Activated CD4-positive, alpha-beta T cell treated with anti-CD3 and anti-CD28 coated beads, Interleukin-2, amount 50 U/mL, for 24 hours (primary cell): ENCODE measurements around the gene HSD11B1L.
"Not testable (repeated sequence)": the region's sequence is repeated elsewhere in the genome, so short reads cannot be mapped to it uniquely, and the experiment has no call there.

Source experiments
- DNase-seq, 2 donors: peaks; one replicate each; pipeline ENCODE4 v3.0.0-alpha.2; 2020; ENCODE audit warnings: low read depth in 1 of 2, low spot score in 1 of 2

Gene HSD11B1L

DNA sequence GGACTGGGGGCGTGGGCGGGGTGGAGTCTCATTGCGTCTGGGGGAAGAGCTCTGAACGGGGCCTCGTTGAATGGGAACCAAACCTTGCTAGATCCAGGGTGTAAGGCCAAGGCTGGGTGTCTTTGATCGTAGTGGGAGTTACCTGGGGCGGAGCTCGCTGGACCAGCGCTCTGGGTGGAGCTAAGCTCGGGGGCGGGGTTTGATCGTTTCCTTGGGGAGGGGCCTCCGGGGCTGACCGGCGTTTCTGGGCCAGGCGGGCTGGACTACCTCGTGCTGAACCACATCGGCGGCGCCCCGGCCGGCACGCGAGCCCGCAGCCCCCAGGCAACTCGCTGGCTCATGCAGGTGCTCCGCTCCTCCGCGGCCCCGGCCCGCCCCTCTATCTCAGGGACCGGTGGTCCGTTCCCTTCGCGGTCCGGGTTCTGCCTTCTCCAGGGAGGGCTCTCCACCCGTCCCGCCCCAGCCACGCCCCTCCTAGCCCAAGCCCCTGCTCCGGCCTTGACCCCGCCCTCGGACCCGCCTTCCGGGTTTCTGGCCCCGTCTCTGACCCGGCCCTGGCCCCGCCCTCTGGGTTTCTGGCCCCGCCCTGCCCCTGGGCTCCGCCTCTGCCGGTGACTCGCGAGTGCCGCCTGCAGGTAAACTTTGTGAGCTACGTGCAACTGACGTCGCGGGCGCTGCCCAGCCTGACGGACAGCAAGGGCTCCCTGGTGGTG, 6.0 kb downstream of the HSD11B1L start:
- DNase-seq, result peak; percentile 98 to 99

DNA sequence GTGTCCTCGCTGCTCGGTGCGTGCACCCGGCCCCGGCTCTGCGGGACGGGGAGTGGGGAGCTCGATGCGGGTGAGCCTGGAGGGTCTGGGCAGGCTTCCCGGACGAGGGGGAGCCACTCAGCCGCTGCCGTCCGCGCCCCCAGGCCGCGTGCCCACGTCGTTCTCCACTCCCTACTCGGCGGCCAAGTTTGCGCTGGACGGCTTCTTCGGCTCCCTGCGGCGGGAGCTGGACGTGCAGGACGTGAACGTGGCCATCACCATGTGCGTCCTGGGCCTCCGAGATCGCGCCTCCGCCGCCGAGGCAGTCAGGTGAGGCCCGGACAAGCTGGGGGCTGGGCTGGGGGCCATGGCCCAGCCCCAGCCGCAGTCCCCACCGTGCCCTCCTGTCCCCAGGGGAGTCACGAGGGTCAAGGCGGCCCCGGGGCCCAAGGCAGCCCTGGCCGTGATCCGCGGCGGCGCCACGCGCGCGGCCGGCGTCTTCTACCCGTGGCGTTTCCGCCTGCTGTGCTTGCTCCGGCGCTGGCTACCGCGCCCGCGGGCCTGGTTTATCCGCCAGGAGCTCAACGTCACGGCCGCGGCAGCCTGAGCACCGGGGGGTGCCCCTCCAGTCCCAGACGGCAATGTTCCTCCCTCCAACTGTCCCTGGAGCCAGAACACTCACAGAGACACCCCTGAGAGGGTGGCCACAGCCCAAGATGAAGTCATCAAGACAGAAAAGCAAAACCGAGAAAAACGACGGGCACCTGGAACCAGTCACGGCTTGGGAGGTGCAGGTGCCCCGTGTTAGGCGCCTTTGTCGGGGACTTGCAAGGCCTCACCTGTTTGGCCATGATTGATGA, 6.8 kb downstream of the HSD11B1L start:
- DNase-seq, result no peak

- DNase-seq, result not testable (repeated sequence)
Observed at GRCh38 chr19:5688262-5688881, 7.5 kb downstream of the HSD11B1L start.

DNA sequence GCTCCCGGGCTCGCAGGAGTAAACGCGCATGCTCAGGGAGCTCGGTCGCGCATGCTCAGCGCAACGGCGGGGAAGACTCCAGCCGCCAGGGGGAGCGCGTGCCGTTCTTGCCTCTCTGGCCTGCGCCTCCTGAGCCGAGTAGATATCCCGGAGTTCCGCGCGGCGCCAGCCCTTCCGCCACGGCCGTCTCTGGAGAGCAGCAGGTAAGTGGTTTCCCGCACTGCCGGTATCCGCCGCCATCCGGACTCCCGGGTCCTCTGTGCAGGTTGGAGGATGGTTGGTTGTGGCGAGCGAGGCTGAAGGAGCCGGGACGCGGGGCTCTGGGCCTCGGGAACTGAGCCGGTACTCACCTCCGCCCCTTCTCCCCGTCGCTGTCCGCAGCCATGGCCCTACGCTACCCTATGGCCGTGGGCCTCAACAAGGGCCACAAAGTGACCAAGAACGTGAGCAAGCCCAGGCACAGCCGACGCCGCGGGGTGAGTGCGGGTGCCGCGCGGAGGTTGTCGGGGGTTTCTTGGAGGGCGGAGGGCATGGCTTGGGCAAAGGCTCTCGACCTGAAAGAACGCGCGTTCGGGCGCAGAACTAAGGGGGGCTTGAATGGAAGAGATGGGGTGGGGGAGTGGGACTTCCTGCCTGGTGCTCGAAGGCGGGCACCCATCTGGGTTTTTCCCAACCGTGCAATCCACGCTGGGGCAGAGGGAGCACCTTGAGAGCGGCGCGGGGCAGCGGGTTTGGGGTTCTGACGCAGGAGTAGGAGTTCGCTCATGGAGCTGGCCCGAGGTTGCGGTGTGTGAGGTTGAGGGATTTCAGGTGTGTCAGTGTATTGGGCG, 9.5 kb downstream of the HSD11B1L start, which contains the start of gene RPL36:
RPL36 (plus strand) TSS at position 171 of the 830 bp plus-strand sequence; CDS start at position 384, 213 bp downstream.
- peak; percentile 99 to 100 for DNase-seq

GRCh38 chr19:5690955-5691821, 10.4 kb downstream of the HSD11B1L start:
- DNase-seq, result peak in 1 of 2 donors; percentile 49

GRCh38 chr19:5691822-5692722, 11.2 kb downstream of the HSD11B1L start:
- DNase-seq, result peak in 1 of 2 donors; percentile 24

- DNase-seq, result no peak
Observed at GRCh38 chr19:5692723-5693194, 11.9 kb downstream of the HSD11B1L start.

DNA sequence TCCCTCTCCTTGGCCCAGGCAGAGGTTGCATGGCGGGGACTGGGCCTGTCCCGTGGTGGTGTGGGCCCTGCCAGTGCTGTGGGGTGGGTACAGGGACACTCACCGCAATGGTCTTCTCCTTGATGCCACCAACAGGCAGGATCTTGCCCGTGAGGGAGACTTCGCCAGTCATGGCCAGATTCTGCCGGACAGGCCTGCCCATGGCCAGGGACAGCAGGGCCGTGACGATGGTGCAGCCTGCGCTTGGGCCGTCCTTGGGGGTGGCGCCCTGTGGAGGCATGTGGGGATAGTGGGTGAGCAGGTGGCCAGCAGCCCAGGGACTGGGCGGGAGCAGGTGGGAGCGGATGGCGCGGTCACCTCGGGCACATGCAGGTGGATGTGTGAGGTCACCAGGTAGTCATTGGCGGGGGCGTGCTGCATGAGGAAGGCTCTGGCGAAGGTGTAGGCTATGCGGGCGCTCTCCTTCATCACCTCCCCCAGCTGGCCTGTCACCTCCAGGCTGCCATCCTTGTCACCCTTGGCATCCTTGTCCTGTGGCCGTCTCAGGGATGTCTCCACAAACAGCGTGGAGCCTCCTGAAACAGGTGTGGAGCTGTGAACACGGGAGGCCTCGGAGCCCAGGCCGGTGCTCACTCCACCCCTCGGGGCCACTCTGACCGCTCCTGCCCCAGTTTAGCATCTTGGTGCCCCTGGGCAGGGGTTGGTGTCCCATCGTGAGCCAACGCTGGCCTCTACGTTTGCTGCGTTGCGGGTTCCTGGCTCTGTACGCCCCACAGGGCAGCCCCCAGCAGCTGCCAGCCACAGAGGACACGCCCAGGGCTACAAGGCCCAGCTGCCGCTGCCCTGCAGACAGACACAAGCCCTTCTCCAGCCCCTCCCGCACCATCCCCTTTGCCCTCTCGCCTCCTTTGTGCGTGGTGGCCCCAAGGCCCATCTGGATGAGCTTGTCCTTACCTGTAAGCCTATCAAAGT, 12.7 kb downstream of the HSD11B1L start:
- DNase-seq, result no peak

DNA sequence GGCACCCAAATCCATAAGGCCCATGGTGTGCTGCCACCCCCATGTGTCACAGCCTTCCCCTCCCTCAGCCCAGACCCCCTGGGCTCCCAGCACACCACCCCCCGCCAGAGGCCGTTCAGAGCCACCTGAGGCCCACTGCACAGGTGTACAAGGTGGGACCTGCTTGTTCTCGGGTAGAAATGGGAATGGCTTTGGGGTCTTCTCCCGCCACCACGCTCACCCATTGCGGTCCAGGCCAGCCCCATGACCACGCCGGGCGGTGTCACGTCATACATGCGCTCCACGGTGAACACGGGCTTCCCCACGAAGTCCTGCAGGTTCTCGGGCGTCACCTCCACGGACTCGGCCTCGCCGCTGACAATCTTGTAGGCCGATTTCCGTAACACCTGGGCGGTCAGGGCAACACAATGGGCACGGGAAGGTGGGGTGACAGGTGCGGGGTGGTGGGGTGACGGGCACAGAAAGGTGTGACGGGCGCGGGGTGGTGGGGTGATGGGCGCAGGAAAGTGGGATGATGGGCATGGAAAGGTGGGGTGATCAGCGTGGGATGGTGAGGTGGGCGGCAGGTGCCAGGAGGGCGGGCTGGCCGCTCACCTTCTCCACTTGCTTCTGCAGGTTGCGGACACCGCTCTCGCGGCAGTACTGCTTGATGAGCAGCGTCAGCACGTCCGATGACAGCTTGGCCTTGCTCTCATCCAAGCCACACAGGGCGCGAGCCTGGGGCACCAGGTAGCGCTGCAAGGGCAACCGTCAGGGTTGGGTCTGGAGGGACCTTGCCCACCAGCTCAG, 13.5 kb downstream of the HSD11B1L start:
- DNase-seq, result no peak

DNA sequence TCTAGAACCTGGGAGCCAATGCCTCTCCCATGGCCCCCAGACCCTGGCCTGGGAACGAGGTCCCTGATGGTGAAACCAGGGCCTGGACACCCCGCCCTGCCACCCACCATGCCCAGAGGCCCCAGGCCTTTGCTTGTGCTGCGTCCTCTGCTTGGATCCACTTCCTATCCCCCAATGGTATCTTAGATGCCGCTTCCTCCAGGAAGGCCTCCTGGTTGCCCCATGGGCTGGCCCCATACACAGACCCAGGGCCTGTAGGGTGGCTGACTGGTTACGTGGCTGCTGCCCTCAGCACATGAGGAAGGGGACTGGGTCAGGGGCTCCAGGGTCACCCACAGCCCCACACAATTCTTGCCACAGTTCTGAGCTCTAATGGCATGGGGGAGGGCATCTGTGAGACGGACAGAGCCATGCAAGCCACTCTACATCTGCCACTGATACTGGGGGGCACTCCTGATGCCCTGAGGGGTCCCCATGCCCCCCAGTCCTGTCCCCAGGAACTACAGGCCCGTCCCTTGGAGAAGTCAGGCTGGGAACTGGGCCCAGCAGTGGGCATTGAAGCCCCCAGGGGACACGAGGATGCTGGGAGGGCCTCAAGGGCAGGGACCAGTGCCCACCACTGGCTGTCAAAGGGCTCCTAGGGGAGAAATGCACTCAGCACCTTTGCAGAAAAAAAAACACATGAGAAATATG, 14.3 kb downstream of the HSD11B1L start:
- DNase-seq, result no peak

- no peak for DNase-seq
Observed at GRCh38 chr19:5695649-5696195, 14.9 kb downstream of the HSD11B1L start.

- no peak for DNase-seq
Observed at GRCh38 chr19:5696196-5697021, 15.6 kb downstream of the HSD11B1L start.

- DNase-seq, result no peak
Observed at GRCh38 chr19:5697022-5697889, 16.4 kb downstream of the HSD11B1L start.
